Fibroblast of lung (primary cell): ENCODE measurements around the gene RALA. TPM values are rescaled to one million over a fixed set of nuclear protein-coding genes. Genes with fewer than 3 reads are reported as not detected.

Experiments used
- DNase-seq, 2 donors: peaks; one replicate each; pipeline versions ENCODE4 v3.0.0 to v3.0.0-alpha.2; 2010; ENCODE audit warnings: low read depth in 2 of 2
- H2AFZ ChIP-seq: 2 replicates; pipeline ENCODE4 v1.5.1; 2012; ENCODE audit warnings: low read length, control low read depth, inconsistent platforms
- H3K27ac ChIP-seq: 2 replicates; pipeline ENCODE4 v1.5.1; 2011; ENCODE audit warnings: low read length, control low read depth; ENCODE audit not compliant: insufficient read depth
- H3K27me3 ChIP-seq: 2 replicates; pipeline ENCODE4 v1.5.1; 2011; ENCODE audit warnings: mild to moderate bottlenecking, low read length; ENCODE audit not compliant: control insufficient read depth, insufficient read depth
- H3K36me3 ChIP-seq: 2 replicates; pipeline ENCODE4 v1.5.1; 2011; ENCODE audit warnings: low read length; ENCODE audit not compliant: control insufficient read depth, insufficient read depth
- H3K4me1 ChIP-seq: 2 replicates; pipeline ENCODE4 v1.5.1; 2011; ENCODE audit warnings: low read length; ENCODE audit not compliant: control insufficient read depth, insufficient read depth; ENCODE audit errors: extremely low read depth
- H3K4me2 ChIP-seq: 2 replicates; pipeline ENCODE4 v1.5.1; 2011; ENCODE audit warnings: low read length, control low read depth; ENCODE audit not compliant: insufficient read depth; ENCODE audit errors: extremely low read depth
- H3K4me3 ChIP-seq, 4 experiments: fragments of 200-600 bp in 1 of 4; sonication (generic) in 1 of 4; replicated peaks in 1 of 4; 2 replicates each; pipeline ENCODE4 v1.5.1; 2011 to 2016; ENCODE audit warnings: low read length in 4 of 4, low read depth in 3 of 4, mild to moderate bottlenecking in 3 of 4, control low read depth in 2 of 4, inconsistent platforms in 1 of 4, mixed read lengths in 1 of 4; ENCODE audit not compliant: insufficient read depth in 1 of 4; ENCODE audit errors: control extremely low read depth in 1 of 4
- H3K79me2 ChIP-seq: 2 replicates; pipeline ENCODE4 v1.5.1; 2012; ENCODE audit warnings: mild to moderate bottlenecking, low read length, inconsistent platforms; ENCODE audit not compliant: control insufficient read depth, insufficient read depth
- H3K9ac ChIP-seq: 2 replicates; pipeline ENCODE4 v1.5.1; 2011; ENCODE audit warnings: mild to moderate bottlenecking, low read length, control low read depth; ENCODE audit not compliant: insufficient read depth
- H3K9me3 ChIP-seq: 2 replicates; pipeline ENCODE4 v1.5.1; 2012; ENCODE audit warnings: low read depth, low read length; ENCODE audit not compliant: control insufficient read depth, insufficient read depth
- H4K20me1 ChIP-seq: 2 replicates; pipeline ENCODE4 v1.5.1; 2011; ENCODE audit warnings: low read length; ENCODE audit not compliant: control insufficient read depth, insufficient read depth; ENCODE audit errors: extremely low read depth
- EZH2 ChIP-seq: IDR thresholded peaks from 2 replicates; pipeline ENCODE4 v1.5.1; 2012; ENCODE audit warnings: low read length, control low read depth, mild to moderate bottlenecking; ENCODE audit errors: missing control alignments
- polyA plus RNA-seq, 2 donors: library from polyadenylated mRNA; depleted of rRNA in 1 of 2; stranded (reverse) in 1 of 2; unstranded in 1 of 2; fragments of >200 nt; gene quantifications; 2 replicates each; pipeline ENCODE4 v1.2.1, GENCODE V29; 2011 to 2012; ENCODE audit warnings: missing spikeins in 1 of 2
- total RNA-seq: library from RNA; depleted of rRNA; stranded (reverse); fragments of >200 nt; gene quantifications from 2 replicates; pipeline ENCODE4 v1.2.1, GENCODE V29; 2014
- TF ChIP-seq, protein P1 (sequence below), 2 donors: IDR thresholded peaks in 1 of 2; conservative IDR thresholded peaks in 1 of 2; 1 replicate in 1 of 2; 2 replicates in 1 of 2; pipeline ENCODE4 v1.5.1; 2011 to 2012; ENCODE audit warnings: low read length in 2 of 2, control low read depth in 1 of 2, inconsistent platforms in 1 of 2, low read depth in 1 of 2, mild to moderate bottlenecking in 1 of 2

Gene RALA
- total and polyA plus RNA-seq, 2 donors (not counting 1 experiment from before 2014, with no cell fraction given): 46.1 to 50.9 TPM

DNA sequence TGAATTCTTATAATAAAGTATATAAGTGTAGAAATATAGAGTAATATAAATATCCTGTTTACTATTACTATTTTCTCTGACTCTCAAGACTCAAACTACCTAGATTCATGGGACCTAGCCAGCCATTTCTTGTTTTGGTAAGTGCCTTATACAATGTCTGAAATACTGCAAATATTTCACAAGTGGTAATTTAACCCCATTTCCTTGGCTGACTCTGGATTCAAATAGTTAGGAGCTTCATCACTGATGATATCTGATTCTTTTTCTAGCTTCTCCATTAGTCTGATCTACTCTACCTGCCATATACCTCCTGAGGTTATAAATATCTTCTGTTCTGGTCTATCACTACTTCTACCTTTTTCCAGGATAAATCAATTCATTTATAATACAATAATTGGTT is 6.4 kb upstream of the RALA start:
- no peak overlapping the region for H3K27ac ChIP-seq
- H3K4me1 ChIP-seq: peaks cover 11% of the 10 kb centered on the region
- H3K4me2 ChIP-seq: no peak overlapping the region
- peak in 1 of 2 donors; percentile 74 for DNase-seq
- TF ChIP-seq EZH2: no peak
- H3K27me3 ChIP-seq: no peaks in the 10 kb centered on the region
- no peaks in the 10 kb centered on the region for H3K79me2 ChIP-seq
- no peaks in the 10 kb centered on the region for H3K36me3 ChIP-seq
- H3K9ac ChIP-seq: no peak overlapping the region
- H4K20me1 ChIP-seq: no peaks in the 10 kb centered on the region
- H2AFZ ChIP-seq: no peak overlapping the region
- no peak overlapping the region for H3K4me3 ChIP-seq
- H3K9me3 ChIP-seq: no peaks in the 10 kb centered on the region

DNA sequence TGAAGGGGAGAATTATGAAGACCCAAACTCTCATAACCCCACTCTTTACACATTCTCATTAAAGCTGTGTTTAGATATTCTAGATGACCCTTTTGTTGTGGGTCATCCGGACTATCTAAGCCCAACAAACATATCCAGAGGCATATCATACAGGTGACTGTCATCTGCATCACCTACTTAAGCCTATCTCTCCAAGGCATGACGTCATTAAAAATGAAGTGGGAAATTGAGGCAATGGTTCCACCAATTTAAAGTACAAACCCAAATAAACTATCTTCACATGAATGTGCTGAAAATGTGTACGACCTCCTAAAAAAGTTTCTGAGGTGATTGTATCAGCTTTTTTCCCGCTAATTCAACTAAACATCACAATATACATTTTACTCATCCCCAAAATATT is 4.5 kb upstream of the RALA start:
- Histone ChIP-seq H3K79me2 (peaks cover 8% of the 10 kb centered on the region), H3K27ac (no peak overlapping the region), H3K9ac (no peak overlapping the region), H2AFZ (no peak overlapping the region), H3K27me3 (no peaks in the 10 kb centered on the region), H3K4me3 (no peak overlapping the region), H3K36me3 (no peaks in the 10 kb centered on the region), H4K20me1 (no peaks in the 10 kb centered on the region), H3K9me3 (no peaks in the 10 kb centered on the region), H3K4me1 (peaks cover 11% of the 10 kb centered on the region), H3K4me2 (no peak overlapping the region)
- TF ChIP-seq EZH2: no peak
- TF ChIP-seq, protein P1, sequence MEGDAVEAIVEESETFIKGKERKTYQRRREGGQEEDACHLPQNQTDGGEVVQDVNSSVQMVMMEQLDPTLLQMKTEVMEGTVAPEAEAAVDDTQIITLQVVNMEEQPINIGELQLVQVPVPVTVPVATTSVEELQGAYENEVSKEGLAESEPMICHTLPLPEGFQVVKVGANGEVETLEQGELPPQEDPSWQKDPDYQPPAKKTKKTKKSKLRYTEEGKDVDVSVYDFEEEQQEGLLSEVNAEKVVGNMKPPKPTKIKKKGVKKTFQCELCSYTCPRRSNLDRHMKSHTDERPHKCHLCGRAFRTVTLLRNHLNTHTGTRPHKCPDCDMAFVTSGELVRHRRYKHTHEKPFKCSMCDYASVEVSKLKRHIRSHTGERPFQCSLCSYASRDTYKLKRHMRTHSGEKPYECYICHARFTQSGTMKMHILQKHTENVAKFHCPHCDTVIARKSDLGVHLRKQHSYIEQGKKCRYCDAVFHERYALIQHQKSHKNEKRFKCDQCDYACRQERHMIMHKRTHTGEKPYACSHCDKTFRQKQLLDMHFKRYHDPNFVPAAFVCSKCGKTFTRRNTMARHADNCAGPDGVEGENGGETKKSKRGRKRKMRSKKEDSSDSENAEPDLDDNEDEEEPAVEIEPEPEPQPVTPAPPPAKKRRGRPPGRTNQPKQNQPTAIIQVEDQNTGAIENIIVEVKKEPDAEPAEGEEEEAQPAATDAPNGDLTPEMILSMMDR (conservative IDR thresholded peaks at IDR 0.05 in 1 of 2, IDR thresholded peaks at IDR 0.05 in 1 of 2; ENCODE audit: low read depth in 1 of 2, low read length in 2 of 2): no peak
- no peak for DNase-seq

DNA sequence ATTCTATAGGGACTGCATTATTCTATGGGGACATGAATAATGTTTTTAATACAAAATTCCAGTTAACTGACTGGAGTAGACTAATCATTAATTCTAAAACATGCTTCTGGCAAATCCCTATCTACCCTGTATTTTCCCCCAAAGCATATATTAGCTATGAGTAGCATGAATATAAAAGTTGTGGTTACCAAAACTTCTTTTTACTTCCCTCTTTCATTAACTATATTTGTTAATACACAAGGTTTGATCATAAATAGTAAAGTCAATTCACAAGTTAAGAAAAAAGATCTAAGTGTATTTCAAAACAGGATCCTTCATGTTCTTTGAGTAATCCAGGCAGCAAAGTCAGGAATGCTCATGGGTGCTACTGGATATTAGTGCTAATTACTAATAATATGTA is 2.9 kb upstream of the RALA start:
- Histone ChIP-seq H3K9ac (no peak overlapping the region), H3K4me1 (peaks cover 11% of the 10 kb centered on the region), H3K27me3 (no peaks in the 10 kb centered on the region), H3K9me3 (no peaks in the 10 kb centered on the region), H3K36me3 (no peaks in the 10 kb centered on the region), H3K27ac (peak overlapping the region; percentile 39), H3K79me2 (peaks cover 24% of the 10 kb centered on the region), H4K20me1 (no peaks in the 10 kb centered on the region), H3K4me2 (no peak overlapping the region), H2AFZ (no peak overlapping the region), H3K4me3 (no peak overlapping the region)
- no peak for TF ChIP-seq EZH2
- TF ChIP-seq, protein P1 (conservative IDR thresholded peaks at IDR 0.05 in 1 of 2, IDR thresholded peaks at IDR 0.05 in 1 of 2; ENCODE audit: low read depth in 1 of 2, low read length in 2 of 2): no peak
- DNase-seq: no peak
